GM10847 (cell line): ENCODE data around the gene GNPNAT1.
A peak's percentile ranks its signal among the peaks of the same experiment; 100 is the strongest.

Experiments
- POLR2A ChIP-seq: IDR thresholded peaks from 2 replicates; pipeline ENCODE4 v1.6.1; 2011; ENCODE audit not compliant: insufficient read length; ENCODE audit errors: extremely low read depth

The GNPNAT1 gene

DNA sequence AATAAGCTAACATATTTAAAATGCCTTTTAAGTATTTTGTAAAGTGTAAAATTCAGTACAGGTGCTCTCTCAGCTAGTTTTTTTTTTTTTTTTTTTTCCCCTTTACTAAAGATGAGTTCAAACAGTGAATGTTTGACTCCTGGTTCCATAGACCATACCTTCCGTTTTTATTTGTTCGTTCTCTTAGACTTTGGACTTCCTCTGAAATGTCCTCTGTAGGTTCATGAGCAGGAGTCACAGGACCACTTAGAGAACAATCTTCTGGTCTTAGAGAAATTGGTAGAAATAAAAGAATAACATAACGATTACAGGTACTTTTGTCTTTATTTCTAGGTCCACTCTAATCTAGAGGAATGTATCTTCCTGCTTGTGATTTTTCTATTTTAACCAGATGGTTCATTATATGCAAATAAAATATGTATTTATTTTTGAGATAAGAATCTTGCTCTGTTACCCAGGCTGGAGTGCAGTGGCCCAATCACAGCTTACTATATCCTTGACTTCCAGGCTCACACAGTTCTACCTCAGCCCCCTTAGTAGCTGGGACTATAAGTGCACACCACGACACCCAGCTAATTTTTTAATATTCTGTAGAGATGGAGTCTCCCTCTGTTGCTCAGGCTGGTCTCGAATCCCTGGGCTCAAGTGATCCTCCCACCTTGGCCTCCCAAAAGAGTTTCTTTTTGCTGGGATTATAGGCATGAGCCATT lies 35.6 kb downstream of the GNPNAT1 start:
- TF ChIP-seq POLR2A: no peak

DNA sequence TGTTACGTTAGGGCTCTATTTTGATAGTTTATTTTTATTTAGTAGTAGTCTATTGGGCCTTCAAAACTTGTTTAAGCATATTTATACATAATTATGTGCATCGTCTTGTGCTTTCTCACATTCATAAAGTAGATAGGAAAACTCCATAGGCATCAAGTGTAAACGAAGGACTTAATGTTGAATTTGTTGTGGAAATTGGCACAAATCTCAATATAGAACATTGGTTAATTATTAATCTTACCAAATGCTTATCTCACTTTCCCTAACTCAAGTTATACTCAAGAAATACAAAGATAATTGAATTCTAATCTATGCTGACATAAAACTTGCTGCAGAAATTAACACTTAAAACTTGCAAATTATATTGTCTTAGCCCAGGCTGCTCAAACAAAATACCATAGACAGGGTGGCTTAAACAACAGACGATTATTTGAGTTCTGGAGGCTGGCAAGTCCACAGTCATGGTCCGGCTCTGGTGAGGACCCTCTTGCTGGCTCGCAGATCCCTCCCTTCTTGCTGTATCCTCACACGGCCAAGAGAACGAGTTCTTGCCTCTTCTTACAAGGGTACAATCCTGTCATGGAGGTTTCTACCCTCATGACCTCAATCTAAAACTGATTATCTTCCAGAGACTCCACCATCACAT lies 42.6 kb downstream of the GNPNAT1 start:
- TF ChIP-seq POLR2A: no peak

DNA sequence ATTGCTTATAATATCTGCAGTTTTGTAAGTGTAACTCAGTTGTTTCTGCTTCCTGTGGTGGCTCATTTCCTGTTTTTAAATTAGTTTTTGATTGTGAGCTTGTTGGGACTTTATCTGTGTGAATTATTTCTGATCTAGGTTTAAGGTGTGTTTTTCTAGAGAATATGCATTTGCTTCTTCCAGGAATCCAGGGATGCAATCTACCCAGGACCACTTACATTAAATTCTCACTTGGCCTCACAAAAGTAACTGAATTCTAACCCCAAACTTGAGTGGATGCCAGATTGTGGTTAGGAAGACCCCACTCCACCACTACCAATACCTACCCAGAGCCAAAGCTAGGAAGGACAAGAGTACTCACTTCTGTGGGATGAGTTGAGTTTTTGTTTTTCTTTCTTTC lies 49.5 kb downstream of the GNPNAT1 start:
- TF ChIP-seq POLR2A: no peak

DNA sequence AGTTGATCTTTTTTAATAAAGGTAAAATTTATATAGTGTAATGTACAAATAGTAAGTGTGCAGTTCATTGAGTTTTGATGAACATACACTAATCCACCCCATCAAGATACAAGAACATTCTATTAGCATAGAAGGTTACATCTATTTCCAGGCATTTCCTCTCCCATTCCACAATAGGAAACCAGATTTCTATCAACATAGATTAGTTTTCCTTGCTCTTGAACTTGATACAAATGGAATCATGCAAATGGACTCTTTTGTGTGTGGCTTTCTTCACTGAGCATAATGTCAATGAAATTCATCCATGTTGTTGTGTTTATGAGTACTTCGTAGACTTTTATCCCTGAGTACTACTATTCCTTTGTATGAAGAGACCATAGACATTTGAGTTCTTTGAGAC lies 50.7 kb downstream of the GNPNAT1 start:
- no peak for TF ChIP-seq POLR2A

DNA sequence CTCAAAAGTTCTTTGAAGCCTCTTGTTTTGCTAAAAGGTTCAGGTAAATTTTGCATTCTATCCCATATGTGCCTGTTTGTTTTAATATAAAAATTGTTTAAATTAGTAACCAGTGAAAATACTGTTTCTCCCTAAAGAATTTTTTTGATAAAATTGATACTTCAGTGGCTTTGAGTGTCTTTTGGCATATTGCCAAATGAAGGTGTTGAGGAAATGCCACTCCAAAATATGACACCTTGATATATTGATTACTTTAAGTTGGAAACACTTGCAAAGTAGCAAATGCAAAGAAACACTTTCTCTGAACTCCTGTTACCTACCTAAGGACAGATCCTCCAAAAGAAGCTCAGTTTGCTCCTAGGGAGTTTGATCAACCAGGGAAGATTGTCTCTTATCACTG lies 53.0 kb downstream of the GNPNAT1 start:
- no peak for TF ChIP-seq POLR2A

DNA sequence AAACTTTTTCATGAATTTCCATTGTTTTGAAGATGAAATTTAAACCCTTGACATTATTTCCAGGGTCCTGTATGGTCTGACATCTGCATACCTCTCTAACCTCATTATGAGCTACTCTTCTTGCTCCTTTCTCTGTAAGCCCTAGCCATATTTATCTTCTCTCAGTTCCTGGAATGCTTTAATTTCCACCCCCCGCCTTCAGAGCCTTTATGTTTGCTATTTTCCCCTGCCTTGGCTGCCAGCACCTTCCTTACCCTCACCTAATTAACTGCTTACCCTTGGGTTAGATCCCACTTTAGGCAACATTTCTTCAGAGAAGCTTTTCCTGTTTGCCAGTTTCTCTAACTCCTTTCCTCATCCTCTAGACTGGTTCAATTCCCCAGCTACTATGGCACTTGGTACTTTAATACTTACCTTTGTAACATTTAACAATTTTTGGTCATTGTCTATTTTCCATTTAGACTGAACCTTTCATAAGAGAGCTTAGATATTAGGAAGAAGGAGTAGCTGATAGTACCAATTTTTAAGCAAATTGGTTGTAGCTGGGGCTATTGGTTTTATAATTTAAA lies 55.4 kb downstream of the GNPNAT1 start:
- no peak for TF ChIP-seq POLR2A

DNA sequence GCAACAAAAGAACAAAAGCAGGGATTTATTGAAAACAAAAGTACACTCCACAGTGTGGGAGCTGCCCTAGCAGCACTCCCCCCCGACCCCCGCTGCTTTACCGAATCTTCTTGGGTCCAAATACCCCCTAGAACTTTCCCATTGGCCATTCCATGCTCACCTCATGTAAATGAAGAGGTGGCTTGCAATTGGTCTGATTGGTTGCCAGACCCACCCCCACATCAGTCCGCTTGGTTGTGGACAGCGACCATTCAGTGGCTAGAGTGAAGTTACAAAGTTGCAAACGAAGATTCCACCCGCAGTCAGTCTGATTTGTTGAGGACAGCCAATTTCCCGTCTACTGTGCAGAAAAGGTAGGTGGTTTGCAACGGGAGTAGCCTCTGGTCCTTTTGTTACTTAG lies 57.6 kb downstream of the GNPNAT1 start:
- TF ChIP-seq POLR2A: no peak

DNA sequence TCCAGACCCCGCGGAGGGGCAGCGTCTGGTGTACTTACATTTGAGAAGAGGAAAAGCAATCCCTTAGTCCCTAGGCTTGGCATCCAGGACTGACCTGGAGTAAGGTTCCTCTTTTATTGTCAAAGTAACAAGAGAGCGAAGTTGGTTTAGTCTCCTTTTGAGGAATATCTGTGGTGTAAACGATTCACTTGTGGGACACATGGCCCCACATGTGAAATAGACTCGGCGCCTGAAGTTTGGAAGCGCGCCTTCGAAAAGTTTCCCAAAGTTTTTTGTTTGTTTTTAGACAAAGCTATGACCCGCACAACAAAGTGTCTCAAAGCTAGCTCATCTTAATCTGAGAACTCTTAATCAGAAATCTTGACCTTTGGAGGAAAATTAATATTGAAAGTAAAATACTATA lies 60.7 kb downstream of the GNPNAT1 start:
- TF ChIP-seq POLR2A: no peak

DNA sequence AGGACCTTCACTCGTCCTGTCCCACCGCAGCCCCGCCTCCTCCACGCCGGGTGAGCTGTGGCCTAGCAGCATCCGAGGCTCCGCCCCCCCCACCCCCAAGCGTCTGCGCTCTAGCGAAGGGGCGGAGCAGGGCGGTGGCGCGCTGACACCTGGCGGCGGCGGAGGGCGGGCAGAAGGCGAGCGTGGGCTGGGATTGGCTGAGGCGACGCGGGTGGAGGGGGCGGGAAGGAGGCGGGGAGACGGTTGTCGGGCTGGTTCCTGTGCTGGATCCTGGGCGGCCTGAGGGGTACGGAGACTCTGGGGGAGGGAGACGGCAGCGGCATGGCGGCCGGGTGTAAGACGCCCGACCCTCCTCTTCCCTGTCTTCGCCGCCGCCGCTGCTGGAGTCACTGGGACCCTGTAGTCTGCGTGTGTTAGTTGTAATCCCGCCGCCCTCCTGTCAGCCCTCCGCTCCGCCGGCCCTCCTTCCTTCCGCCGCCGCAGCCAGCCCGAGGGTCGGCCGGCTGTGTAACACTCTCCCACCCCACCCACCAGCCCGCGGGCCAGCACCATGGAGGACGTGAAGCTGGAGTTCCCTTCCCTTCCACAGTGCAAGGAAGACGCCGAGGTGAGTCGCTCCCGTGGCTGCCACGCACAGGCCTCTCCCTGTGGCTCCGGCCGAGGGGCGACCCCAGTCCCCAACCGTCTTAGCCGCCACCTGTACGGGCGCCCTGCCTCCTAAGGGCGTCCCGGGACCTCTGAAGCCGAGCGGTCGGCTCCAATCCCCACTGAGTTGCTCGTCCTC lies 61.3 kb downstream of the GNPNAT1 start, which contains the start of gene STYX:
Gene STYX (plus strand): TSS at position 242 of the 784 bp plus-strand sequence. CDS start 309 bp downstream, at position 551.
- TF ChIP-seq POLR2A: peak; percentile 79

DNA sequence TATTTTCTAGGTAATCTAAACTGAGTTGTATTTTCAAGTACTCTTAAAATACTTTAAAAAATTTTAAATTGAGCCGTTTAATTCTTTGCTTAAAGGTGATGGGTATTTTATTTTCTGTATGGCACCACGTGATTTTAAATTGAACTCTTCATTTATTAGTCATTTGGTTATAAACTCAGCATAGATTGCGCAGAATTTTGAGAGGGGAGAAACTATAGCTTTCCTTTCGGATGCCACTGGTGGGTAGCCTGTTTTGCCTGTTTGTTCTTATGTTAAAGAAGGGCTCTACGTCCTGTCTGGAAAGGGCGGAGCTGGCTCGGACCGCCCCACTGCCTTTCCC lies 61.9 kb downstream of the GNPNAT1 start:
- TF ChIP-seq POLR2A: no peak
